H1 (cell line): Measurements from ENCODE around the gene CDH20. TPM values are rescaled to one million over a fixed set of nuclear protein-coding genes. Genes with fewer than 3 reads are reported as not detected.

Experiments used
- CTCF ChIA-PET: fragments of 300-600 bp; sonication (Branson Sonifier 250); formaldehyde crosslinking; loops from one replicate; lab custom pipeline; 2021; ENCODE audit not compliant: partially characterized antibody; lab: Charles Lee
- POLR2A ChIA-PET: fragments of 300-600 bp; sonication (Branson Sonifier 250); formaldehyde crosslinking; loops from one replicate; lab custom pipeline; 2021; ENCODE audit warnings: inconsistent platforms; ENCODE audit not compliant: partially characterized antibody; lab: Charles Lee
- DNase-seq, 2 experiments: peaks; one replicate each; pipeline versions ENCODE4 v3.0.0 to v3.0.0-alpha.2; 2010 to 2022; ENCODE audit warnings: low spot score in 2 of 2, low read depth in 1 of 2, mixed read lengths in 1 of 2
- FAIRE-seq: peaks from 2 replicates; lab custom pipeline; 2011; peaks lifted over from hg19 to GRCh38; lab: Jason Lieb, UNC
- H2AFZ ChIP-seq: 2 replicates; pipeline ENCODE4 v1.8.1; 2012; ENCODE audit warnings: low read length, inconsistent platforms
- H2AK5ac ChIP-seq: 2 replicates; pipeline ENCODE4 v1.6.1; 2013; ENCODE audit warnings: low read depth, low read length
- H2BK120ac ChIP-seq: replicated peaks from 2 replicates; pipeline ENCODE3; 2013; ENCODE audit warnings: low read depth, low read length, inconsistent platforms
- H2BK12ac ChIP-seq: 2 replicates; pipeline ENCODE4 v1.6.1; 2013; ENCODE audit warnings: low read depth, low read length
- H2BK15ac ChIP-seq: 2 replicates; pipeline ENCODE4 v1.6.1; 2013; ENCODE audit warnings: low read length
- H2BK20ac ChIP-seq: 2 replicates; pipeline ENCODE4 v1.6.1; 2013; ENCODE audit warnings: low read length
- H2BK5ac ChIP-seq: 2 replicates; pipeline ENCODE4 v1.6.1; 2013; ENCODE audit warnings: low read depth, low read length
- H3K14ac ChIP-seq: 2 replicates; pipeline ENCODE4 v1.6.1; 2013; ENCODE audit warnings: inconsistent platforms; ENCODE audit not compliant: insufficient read length
- H3K18ac ChIP-seq: 2 replicates; pipeline ENCODE4 v1.6.1; 2013; ENCODE audit warnings: low read length; ENCODE audit errors: extremely low read depth
- H3K23ac ChIP-seq: 2 replicates; pipeline ENCODE4 v1.6.1; 2013; ENCODE audit warnings: inconsistent platforms; ENCODE audit not compliant: insufficient read length
- H3K23me2 ChIP-seq: 2 replicates; pipeline ENCODE4 v1.6.1; 2013; ENCODE audit warnings: low read depth, low read length
- H3K27ac ChIP-seq: 2 replicates; pipeline ENCODE4 v1.6.1; 2011; ENCODE audit warnings: low read depth, low read length, inconsistent platforms
- H3K27me3 ChIP-seq, 4 experiments: replicated peaks in 1 of 4; 1 replicate in 1 of 4; 2 replicates in 3 of 4; pipeline versions ENCODE4 v1.6.1 to v1.8.1; 2011 to 2013; ENCODE audit warnings: low read length in 3 of 4, mild to moderate bottlenecking in 3 of 4, inconsistent platforms in 2 of 4, mixed read lengths in 2 of 4, moderate library complexity in 1 of 4; ENCODE audit not compliant: control insufficient read depth in 3 of 4, insufficient read depth in 3 of 4; ENCODE audit errors: extremely low read depth in 1 of 4
- H3K36me3 ChIP-seq, 4 experiments: 2 replicates each; pipeline versions ENCODE4 v1.6.1 to v1.8.1; 2011 to 2013; ENCODE audit warnings: mild to moderate bottlenecking in 4 of 4, low read length in 3 of 4, moderate library complexity in 2 of 4, control low read depth in 1 of 4, inconsistent platforms in 1 of 4; ENCODE audit not compliant: insufficient read depth in 4 of 4, control insufficient read depth in 2 of 4
- H3K4ac ChIP-seq: replicated peaks from 2 replicates; pipeline ENCODE3; 2013; ENCODE audit warnings: low read length, low read depth, mixed read lengths, inconsistent platforms; ENCODE audit not compliant: insufficient read length
- H3K4me1 ChIP-seq, 4 experiments: replicated peaks in 1 of 4; 1 replicate in 1 of 4; 2 replicates in 3 of 4; pipeline versions ENCODE4 v1.6.1 to v1.8.1; 2011 to 2013; ENCODE audit warnings: low read length in 3 of 4, inconsistent platforms in 2 of 4, mixed read lengths in 1 of 4; ENCODE audit not compliant: insufficient read depth in 4 of 4, control insufficient read depth in 3 of 4
- H3K4me2 ChIP-seq, 2 experiments: 2 replicates each; pipeline versions ENCODE4 v1.6.1 to v1.8.1; 2011 to 2013; ENCODE audit warnings: low read depth in 2 of 2, low read length in 2 of 2, control low read depth in 1 of 2, inconsistent platforms in 1 of 2, mild to moderate bottlenecking in 1 of 2; ENCODE audit not compliant: insufficient read depth in 1 of 2
- H3K4me3 ChIP-seq, 4 experiments: fragments of 200-600, 300-600 bp in 1 of 4; sonication (generic), shearing (Covaris generic), sonication (Bioruptor Twin) in 1 of 4; 2 replicates each; pipeline versions ENCODE4 v1.5.1 to v1.8.1; 2011 to 2016; ENCODE audit warnings: low read length in 4 of 4, low read depth in 3 of 4, control low read depth in 2 of 4, inconsistent platforms in 2 of 4, mild to moderate bottlenecking in 2 of 4, mixed read lengths in 1 of 4, moderate library complexity in 1 of 4; ENCODE audit not compliant: insufficient read depth in 2 of 4; ENCODE audit errors: extremely low read depth in 1 of 4
- H3K56ac ChIP-seq: replicated peaks from 2 replicates; pipeline ENCODE3; 2013; ENCODE audit warnings: low read depth, mild to moderate bottlenecking, mixed read lengths, low read length, inconsistent platforms; ENCODE audit not compliant: insufficient read length
- H3K79me1 ChIP-seq: 2 replicates; pipeline ENCODE4 v1.6.1; 2013; ENCODE audit warnings: low read depth, low read length, control low read depth
- H3K79me2 ChIP-seq, 2 experiments: 2 replicates each; pipeline versions ENCODE4 v1.6.1 to v1.8.1; 2012 to 2013; ENCODE audit warnings: low read length in 2 of 2, mild to moderate bottlenecking in 2 of 2, inconsistent platforms in 1 of 2; ENCODE audit not compliant: insufficient read depth in 2 of 2, control insufficient read depth in 1 of 2
- H3K9ac ChIP-seq, 4 experiments: replicated peaks in 1 of 4; 1 replicate in 1 of 4; 2 replicates in 3 of 4; pipeline versions ENCODE4 v1.6.1 to v1.8.1; 2011 to 2013; ENCODE audit warnings: low read depth in 3 of 4, low read length in 3 of 4, control low read depth in 2 of 4, mild to moderate bottlenecking in 2 of 4, moderate library complexity in 2 of 4, inconsistent platforms in 1 of 4; ENCODE audit errors: extremely low read depth in 1 of 4
- H3K9me3 ChIP-seq, 2 experiments: 2 replicates each; pipeline versions ENCODE4 v1.6.1 to v1.8.1; 2012 to 2013; ENCODE audit warnings: mild to moderate bottlenecking in 2 of 2, moderate library complexity in 2 of 2, control low read depth in 1 of 2, inconsistent platforms in 1 of 2, low read depth in 1 of 2, low read length in 1 of 2, mixed read lengths in 1 of 2; ENCODE audit not compliant: insufficient read depth in 2 of 2
- H4K20me1 ChIP-seq, 2 experiments: replicated peaks in 1 of 2; 2 replicates each; pipeline versions ENCODE3 to v1.8.1; 2011 to 2013; ENCODE audit warnings: inconsistent platforms in 2 of 2, low read length in 2 of 2, mild to moderate bottlenecking in 1 of 2; ENCODE audit not compliant: insufficient read depth in 2 of 2, control insufficient read depth in 1 of 2
- H4K5ac ChIP-seq: 2 replicates; pipeline ENCODE4 v1.6.1; 2013; ENCODE audit warnings: low read length, low read depth, mixed read lengths, inconsistent platforms; ENCODE audit not compliant: insufficient read length
- H4K8ac ChIP-seq: 2 replicates; pipeline ENCODE4 v1.8.0; 2013; ENCODE audit warnings: mild to moderate bottlenecking, moderate library complexity, low read length, inconsistent platforms; ENCODE audit not compliant: insufficient read depth; ENCODE audit errors: extremely low read depth
- H4K91ac ChIP-seq: replicated peaks from 2 replicates; pipeline ENCODE3; 2013; ENCODE audit warnings: low read length, mixed read lengths, inconsistent platforms; ENCODE audit not compliant: insufficient read length
- BACH1 ChIP-seq: IDR thresholded peaks from 2 replicates; pipeline ENCODE4 v1.6.1; 2012; ENCODE audit warnings: low read length, improper control_type of control experiment
- CREB1 ChIP-seq: IDR thresholded peaks from 2 replicates; pipeline ENCODE4 v1.6.1; 2012; ENCODE audit warnings: inconsistent platforms
- GABPA ChIP-seq: IDR thresholded peaks from 2 replicates; pipeline ENCODE4 v1.6.1; 2011; ENCODE audit warnings: mild to moderate bottlenecking, low read length, moderate library complexity, borderline replicate concordance; ENCODE audit not compliant: insufficient read depth
- HDAC2 ChIP-seq, 2 experiments: fragments of 300-600 bp in 1 of 2; sonication (generic) in 1 of 2; IDR thresholded peaks; 2 replicates each; pipeline ENCODE4 v1.6.1; 2011 to 2012; ENCODE audit warnings: low read depth in 2 of 2, low read length in 2 of 2, mild to moderate bottlenecking in 2 of 2, moderate library complexity in 2 of 2, borderline replicate concordance in 1 of 2, inconsistent platforms in 1 of 2
- JUND ChIP-seq: IDR thresholded peaks from 2 replicates; pipeline ENCODE4 v1.6.1; 2011; ENCODE audit warnings: mild to moderate bottlenecking, improper control_type of control experiment, low read length
- KDM5A ChIP-seq: fragments of 200-600 bp; IDR thresholded peaks from 2 replicates; pipeline ENCODE4 v1.7.1; 2012; ENCODE audit warnings: mild to moderate bottlenecking, low read length, inconsistent platforms, mixed read lengths
- MAFK ChIP-seq: IDR thresholded peaks from 2 replicates; pipeline ENCODE4 v1.6.1; 2012; ENCODE audit warnings: low read depth, mild to moderate bottlenecking, improper control_type of control experiment, low read length
- NANOG ChIP-seq: IDR thresholded peaks from 2 replicates; pipeline ENCODE4 v1.6.1; 2011; ENCODE audit warnings: low read length, low read depth, mild to moderate bottlenecking, inconsistent platforms; ENCODE audit not compliant: insufficient read depth, poor library complexity, severe bottlenecking
- SAP30 ChIP-seq: fragments of 300-600 bp; sonication (generic); IDR thresholded peaks from 2 replicates; pipeline ENCODE4 v1.7.1; 2012; ENCODE audit warnings: low read length, moderate library complexity, mild to moderate bottlenecking, inconsistent platforms; ENCODE audit not compliant: insufficient read depth, insufficient replicate concordance
- SIN3A ChIP-seq, 2 experiments: IDR thresholded peaks in 1 of 2; conservative IDR thresholded peaks in 1 of 2; 2 replicates each; pipeline ENCODE4 v1.6.1; 2011 to 2012; ENCODE audit warnings: low read length in 2 of 2, improper control_type of control experiment in 1 of 2, low read depth in 1 of 2, mild to moderate bottlenecking in 1 of 2
- SP2 ChIP-seq: IDR thresholded peaks from 2 replicates; pipeline ENCODE4 v1.6.1; 2012; ENCODE audit warnings: mild to moderate bottlenecking, low read length, inconsistent platforms
- SRF ChIP-seq: IDR thresholded peaks from 2 replicates; pipeline ENCODE4 v1.6.1; 2011; ENCODE audit warnings: mild to moderate bottlenecking, low read depth, low read length, moderate library complexity
- TBP ChIP-seq: IDR thresholded peaks from 2 replicates; pipeline ENCODE4 v1.6.1; 2011; ENCODE audit warnings: low read depth, low read length, improper control_type of control experiment
- WGBS, 2 experiments: shearing (Covaris generic) in 1 of 2; methylation state at CpG; one replicate each; pipeline versions ENCODE4 v1.1.6 to v1.1.7; 2013 to 2015; ENCODE audit warnings: low lambda C conversion rate in 2 of 2, mixed read lengths in 2 of 2, inconsistent platforms in 1 of 2, low coverage in 1 of 2, missing lambda C conversion rate in 1 of 2; ENCODE audit not compliant: insufficient replicate concordance in 2 of 2, insufficient coverage in 1 of 2, insufficient read length in 1 of 2; ENCODE audit errors: extremely low coverage in 1 of 2, missing lambda C conversion rate in 1 of 2; 5-methylcytosine and 5-hydroxymethylcytosine counted together
- polyA plus RNA-seq, 7 experiments: library from polyadenylated mRNA; depleted of rRNA in 3 of 7; stranded (reverse) in 5 of 7; unstranded in 2 of 7; fragments of >200 nt in 5 of 7; fragments of 200-250 nt in 2 of 7; gene quantifications; 1 replicate in 5 of 7; 2 replicates in 1 of 7; 4 replicates in 1 of 7; pipeline versions ENCODE4 v1.2.1 to v1.2.3, GENCODE V29; 2011 to 2013; ENCODE audit warnings: missing spikeins in 2 of 7, mixed read lengths in 2 of 7
- total RNA-seq: library from RNA; stranded (reverse); fragmentation: NEBNext Ultra II Directional; extraction: Animal tissue kit (Norgen Biotek cat#: 25700); gene quantifications from 2 replicates; pipeline ENCODE4 v1.2.1, GENCODE V29; 2021

The CDH20 gene
- total and polyA plus RNA-seq, 2 of the 8 experiments (the other 6 are each of a cell fraction or from before 2014, with no cell fraction given), result 0.07 to 0.12 TPM

DNA sequence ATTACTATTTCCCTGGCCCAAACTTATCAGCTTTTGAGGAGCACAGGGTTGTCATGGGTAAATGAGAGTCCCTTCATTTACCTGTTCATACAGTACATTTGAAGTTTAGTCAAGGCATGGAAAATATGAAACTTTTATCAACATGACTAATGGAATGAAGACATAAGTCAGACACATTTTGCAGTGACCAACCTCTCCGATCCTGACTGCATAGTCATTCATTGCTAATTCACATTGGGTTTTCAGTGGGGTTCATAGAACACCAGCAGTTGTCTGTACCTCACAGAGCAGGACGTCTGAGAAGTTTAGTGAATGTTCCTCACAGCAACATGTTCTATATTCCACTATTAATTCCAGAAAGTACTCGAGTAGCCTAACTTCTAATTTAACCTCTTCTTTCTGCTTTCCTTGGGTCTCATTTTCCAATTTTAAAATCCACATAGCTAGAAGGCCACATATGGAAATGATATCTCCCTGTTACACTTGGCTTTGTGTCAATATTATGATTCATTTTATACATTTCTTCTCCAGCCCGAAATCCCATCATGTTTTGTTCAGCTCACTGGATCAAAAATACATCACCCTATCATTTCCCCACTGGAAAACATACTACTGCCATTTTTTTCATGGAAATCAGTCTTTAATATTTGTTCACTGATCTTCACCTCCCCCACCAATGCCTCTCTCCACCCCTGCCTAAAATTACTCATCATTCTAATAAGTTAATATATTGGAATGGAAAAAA lies 65.9 kb downstream of the CDH20 start:
- Histone ChIP-seq H3K4me2 (no peak overlapping the region), H3K9me3 (no peaks in the 10 kb centered on the region), H3K23me2 (no peaks in the 10 kb centered on the region), H2BK15ac (no peak overlapping the region), H3K23ac (no peak overlapping the region), H4K91ac (no peak overlapping the region), H3K14ac (no peak overlapping the region), H4K8ac (no peak overlapping the region), H4K20me1 (no peaks in the 10 kb centered on the region), H3K36me3 (no peaks in the 10 kb centered on the region), H2BK12ac (no peak overlapping the region), H2BK120ac (no peak overlapping the region), H4K5ac (no peak overlapping the region), H3K27me3 (no peaks in the 10 kb centered on the region), H3K56ac (no peak overlapping the region), H3K4ac (no peak overlapping the region), H3K79me2 (no peaks in the 10 kb centered on the region), H3K4me3 (no peak overlapping the region), H3K9ac (no peak overlapping the region), H3K79me1 (no peaks in the 10 kb centered on the region), H2AFZ (no peak overlapping the region), H3K4me1 (no peaks in the 10 kb centered on the region), H2BK20ac (no peak overlapping the region), H3K27ac (no peak overlapping the region), H2AK5ac (no peak overlapping the region), H3K18ac (no peak overlapping the region), H2BK5ac (no peak overlapping the region)
- DNase-seq (no peak), FAIRE-seq (no peak)
- POLR2A ChIA-PET, result no interaction called here
- WGBS, 2 experiments, result 87% methylated on average over 4 of the region's 4 CpGs; no CpG with 5 or more reads in 1 of the 2 experiments
- CTCF ChIA-PET, result interaction anchor here (1.4 kb wide), 1 partner anchor 34 kb away, joined by 3 read pairs; no protein-coding TSS in a partner anchor
- no peak for TF ChIP-seq KDM5A
- no peak for TF ChIP-seq MAFK
- no peak for TF ChIP-seq NANOG
- no peak for TF ChIP-seq SP2
- TF ChIP-seq SIN3A (conservative IDR thresholded peaks at IDR 0.05 in 1 of 2, IDR thresholded peaks at IDR 0.05 in 1 of 2; ENCODE audit: low read depth in 1 of 2, low read length in 2 of 2), result no peak
- no peak for TF ChIP-seq CREB1
- TF ChIP-seq HDAC2 (IDR thresholded peaks at IDR 0.05; ENCODE audit: borderline replicate concordance in 1 of 2, low read depth in 2 of 2, low read length in 2 of 2), result no peak
- TF ChIP-seq SRF, result no peak
- TF ChIP-seq JUND, result no peak
- TF ChIP-seq GABPA, result no peak
- no peak for TF ChIP-seq BACH1
- TF ChIP-seq SAP30, result no peak
- TF ChIP-seq TBP, result no peak
